Sigmoid colon (tissue), 7 donors: ENCODE results near the gene CAPN10. TPM values are rescaled to one million over a fixed set of nuclear protein-coding genes. Genes with fewer than 3 reads are reported as not detected.

Experiments used
- DNase-seq: peaks from one replicate; pipeline ENCODE4 v3.0.0-alpha.2; 2019
- H3K27ac ChIP-seq, 4 donors: fragments of 200-600 bp; sonication (generic); one replicate each; pipeline ENCODE4 v1.5.1; 2016 to 2019; ENCODE audit warnings: mild to moderate bottlenecking in 1 of 4
- H3K27me3 ChIP-seq, 3 donors: fragments of 200-600 bp; sonication (generic); one replicate each; pipeline ENCODE4 v1.5.1; 2019; ENCODE audit warnings: mild to moderate bottlenecking in 1 of 3
- H3K36me3 ChIP-seq, 4 donors: fragments of 200-600 bp; sonication (generic); one replicate each; pipeline ENCODE4 v1.5.1; 2016 to 2019
- H3K4me1 ChIP-seq, 4 donors: fragments of 200-600 bp; sonication (generic); one replicate each; pipeline ENCODE4 v1.5.1; 2017 to 2019
- H3K4me3 ChIP-seq, 4 donors: fragments of 200-600 bp; sonication (generic); one replicate each; pipeline ENCODE4 v1.5.1; 2017 to 2019; ENCODE audit warnings: mild to moderate bottlenecking in 2 of 4, moderate library complexity in 1 of 4
- H3K9me3 ChIP-seq, 4 donors: fragments of 200-600 bp in 3 of 4; sonication (generic) in 3 of 4; one replicate each; pipeline versions ENCODE4 v1.5.1 to v1.6.1; 2013 to 2019
- EP300 ChIP-seq, 4 donors: sonication (generic); formaldehyde crosslinking; IDR thresholded peaks; one replicate each; pipeline ENCODE4 v1.6.1; 2017; ENCODE audit warnings: antibody characterized with exemption in 4 of 4
- POLR2A ChIP-seq, 2 donors: fragments of 450-650 bp; IDR thresholded peaks; one replicate each; pipeline ENCODE4 v1.6.1; 2016; ENCODE audit warnings: antibody characterized with exemption in 2 of 2, mild to moderate bottlenecking in 2 of 2, moderate library complexity in 2 of 2
- POLR2AphosphoS5 ChIP-seq, 4 donors: sonication (generic); formaldehyde crosslinking; IDR thresholded peaks; one replicate each; pipeline ENCODE4 v1.6.1; 2017; ENCODE audit warnings: antibody characterized with exemption in 4 of 4
- WGBS, 2 donors: extraction: QIAGEN DNeasy Blood & Tissue Kit; methylation state at CpG; one replicate each; pipeline ENCODE4 v1.1.7; 2013; 5-methylcytosine and 5-hydroxymethylcytosine counted together
- intact Hi-C: fragments of 100-400 bp; cut with DNase I; formaldehyde crosslinking; loops from one replicate; pipeline ENCODE4 v1.15.1; 2023
- polyA plus RNA-seq, 3 donors: library from polyadenylated mRNA; stranded (reverse); fragments of 200-250 nt; gene quantifications; one replicate each; pipeline ENCODE4 v1.2.3, GENCODE V29; 2013
- total RNA-seq, 4 donors: library from RNA; depleted of rRNA; stranded (reverse); fragments of >200 nt; gene quantifications; one replicate each; pipeline ENCODE4 v1.1.0, GENCODE V29; 2016
- TF ChIP-seq, protein P1 (sequence below), 4 experiments: fragments of 450-650 bp in 3 of 4; fragments of 200-600 bp in 1 of 4; IDR thresholded peaks; one replicate each; pipeline ENCODE4 v1.5.1; 2016 to 2019; ENCODE audit warnings: antibody characterized with exemption in 4 of 4, mild to moderate bottlenecking in 3 of 4, moderate library complexity in 2 of 4
- donor health status: healthy with polysubstance abuse.
- donor health status: Bipolar disorder and iron deficiency.
- donor health status: healthy.

Gene CAPN10
- total and polyA plus RNA-seq, 7 donors, result 10.5 to 33.0 (median 16.4) TPM

- Histone ChIP-seq H3K9me3 (no peaks in the 10 kb centered on the region), H3K27me3 (peaks cover 0 to 76% (median 35%) of the 10 kb centered on the region in 3 donors), H3K27ac (no peak overlapping the region), H3K36me3 (no peaks in the 10 kb centered on the region), H3K4me1 (no peaks in the 10 kb centered on the region), H3K4me3 (no peak overlapping the region)
- intact Hi-C loops, result no loop called here
- TF ChIP-seq EP300 (IDR thresholded peaks at IDR 0.05), result no peak
- TF ChIP-seq, protein P1, sequence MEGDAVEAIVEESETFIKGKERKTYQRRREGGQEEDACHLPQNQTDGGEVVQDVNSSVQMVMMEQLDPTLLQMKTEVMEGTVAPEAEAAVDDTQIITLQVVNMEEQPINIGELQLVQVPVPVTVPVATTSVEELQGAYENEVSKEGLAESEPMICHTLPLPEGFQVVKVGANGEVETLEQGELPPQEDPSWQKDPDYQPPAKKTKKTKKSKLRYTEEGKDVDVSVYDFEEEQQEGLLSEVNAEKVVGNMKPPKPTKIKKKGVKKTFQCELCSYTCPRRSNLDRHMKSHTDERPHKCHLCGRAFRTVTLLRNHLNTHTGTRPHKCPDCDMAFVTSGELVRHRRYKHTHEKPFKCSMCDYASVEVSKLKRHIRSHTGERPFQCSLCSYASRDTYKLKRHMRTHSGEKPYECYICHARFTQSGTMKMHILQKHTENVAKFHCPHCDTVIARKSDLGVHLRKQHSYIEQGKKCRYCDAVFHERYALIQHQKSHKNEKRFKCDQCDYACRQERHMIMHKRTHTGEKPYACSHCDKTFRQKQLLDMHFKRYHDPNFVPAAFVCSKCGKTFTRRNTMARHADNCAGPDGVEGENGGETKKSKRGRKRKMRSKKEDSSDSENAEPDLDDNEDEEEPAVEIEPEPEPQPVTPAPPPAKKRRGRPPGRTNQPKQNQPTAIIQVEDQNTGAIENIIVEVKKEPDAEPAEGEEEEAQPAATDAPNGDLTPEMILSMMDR (IDR thresholded peaks at IDR 0.05), result no peak
- TF ChIP-seq POLR2AphosphoS5 (IDR thresholded peaks at IDR 0.05), result no peak
- TF ChIP-seq POLR2A (IDR thresholded peaks at IDR 0.05), result no peak
- 66 to 73% methylated on average over 14 of the region's 14 CpGs for WGBS, 2 donors
- DNase-seq, result peak; percentile 54
Measured at GRCh38 chr2:240644171-240644651, 57.7 kb downstream of the CAPN10 start.

DNA sequence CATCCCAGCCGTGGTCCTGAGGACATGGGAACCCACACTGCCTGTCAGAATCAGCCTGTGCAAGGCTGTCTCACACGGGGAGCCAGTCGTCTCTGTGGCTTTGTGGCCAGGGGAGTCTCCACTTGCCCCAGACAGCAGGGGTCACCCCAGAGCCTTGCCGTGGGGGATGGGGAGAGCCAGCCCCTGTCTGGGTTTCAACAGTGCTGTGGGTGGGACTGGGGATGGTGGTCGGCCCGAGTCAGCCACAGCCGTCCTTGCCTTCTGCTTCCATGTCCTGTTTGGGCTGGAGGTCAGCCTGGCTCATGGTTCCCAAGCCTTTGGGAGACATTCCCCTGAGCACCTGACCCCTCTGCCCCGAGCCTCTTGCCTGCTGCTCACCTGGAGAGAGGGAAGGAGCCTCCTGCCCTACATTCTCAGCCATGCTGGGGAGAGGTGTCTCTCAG, 58.3 kb downstream of the CAPN10 start:
- no peak for DNase-seq
- H3K4me1 ChIP-seq, result no peaks in the 10 kb centered on the region
- peaks cover 0 to 74% (median 35%) of the 10 kb centered on the region in 3 donors for H3K27me3 ChIP-seq
- 51 to 61% methylated on average over 8 of the region's 8 CpGs for WGBS, 2 donors
- no peak overlapping the region for H3K4me3 ChIP-seq
- TF ChIP-seq, protein P1 (IDR thresholded peaks at IDR 0.05), result no peak
- no peak for TF ChIP-seq POLR2AphosphoS5 (IDR thresholded peaks at IDR 0.05)
- TF ChIP-seq EP300 (IDR thresholded peaks at IDR 0.05), result no peak
- no peak for TF ChIP-seq POLR2A (IDR thresholded peaks at IDR 0.05)
- no peaks in the 10 kb centered on the region for H3K36me3 ChIP-seq
- intact Hi-C loops, result no loop called here
- no peaks in the 10 kb centered on the region for H3K9me3 ChIP-seq
- H3K27ac ChIP-seq, result no peak overlapping the region

DNA sequence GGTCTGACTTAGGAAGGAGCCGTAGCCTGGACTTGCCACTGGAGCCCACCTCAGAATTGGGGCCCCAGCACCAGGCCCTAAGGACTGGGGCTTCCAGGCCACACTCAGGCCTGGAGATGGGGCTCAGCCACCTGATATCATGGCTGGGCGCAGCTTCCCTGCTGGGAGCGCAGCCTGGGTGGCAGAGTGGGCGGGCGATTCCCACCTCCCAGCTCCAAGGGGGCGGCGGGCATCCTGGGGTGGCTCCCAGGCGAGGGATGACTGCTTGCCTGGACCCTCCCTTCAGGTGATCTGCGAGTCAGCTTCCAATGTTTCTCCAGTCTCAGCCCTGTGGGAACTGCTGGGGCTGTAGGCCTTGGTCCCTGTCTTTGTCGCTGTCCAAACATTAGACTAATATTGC, 58.8 kb downstream of the CAPN10 start:
- Histone ChIP-seq H3K27ac (no peak overlapping the region), H3K9me3 (no peaks in the 10 kb centered on the region), H3K36me3 (no peaks in the 10 kb centered on the region), H3K4me3 (no peak overlapping the region), H3K27me3 (peaks cover 0 to 77% (median 35%) of the 10 kb centered on the region in 3 donors), H3K4me1 (no peaks in the 10 kb centered on the region)
- 89% methylated on average over 10 of the region's 10 CpGs for WGBS, 2 donors
- intact Hi-C loops, result no loop called here
- no peak for TF ChIP-seq EP300 (IDR thresholded peaks at IDR 0.05)
- TF ChIP-seq POLR2AphosphoS5 (IDR thresholded peaks at IDR 0.05), result no peak
- TF ChIP-seq POLR2A (IDR thresholded peaks at IDR 0.05), result no peak
- TF ChIP-seq, protein P1 (IDR thresholded peaks at IDR 0.05), result no peak
- peak; percentile 47 for DNase-seq

DNA sequence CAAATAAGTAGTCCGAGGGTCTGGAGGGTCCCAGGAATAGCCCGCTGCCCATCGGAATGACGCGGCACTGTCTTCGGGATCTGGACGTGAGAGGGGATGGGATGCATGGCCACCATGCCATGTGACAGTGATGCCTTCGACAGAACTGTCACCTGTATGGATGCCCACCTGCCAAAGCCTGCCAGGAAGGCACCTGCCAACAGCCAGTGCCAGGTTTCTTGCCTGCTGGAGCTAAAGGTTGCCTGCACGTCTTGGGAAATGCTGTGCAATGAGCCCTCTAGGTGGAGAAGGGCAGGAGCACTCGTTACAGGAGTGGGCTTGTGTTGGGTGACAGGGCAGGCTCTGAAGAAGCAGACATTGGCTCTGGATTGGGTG, 59.3 kb downstream of the CAPN10 start:
- H3K4me1 ChIP-seq, result no peaks in the 10 kb centered on the region
- TF ChIP-seq, protein P1 (IDR thresholded peaks at IDR 0.05), result no peak
- TF ChIP-seq POLR2AphosphoS5 (IDR thresholded peaks at IDR 0.05) (no peak), EP300 (IDR thresholded peaks at IDR 0.05) (no peak), POLR2A (IDR thresholded peaks at IDR 0.05) (no peak)
- no peak overlapping the region for H3K4me3 ChIP-seq
- H3K36me3 ChIP-seq, result no peaks in the 10 kb centered on the region
- no peaks in the 10 kb centered on the region for H3K9me3 ChIP-seq
- peaks cover 0 to 81% (median 35%) of the 10 kb centered on the region in 3 donors for H3K27me3 ChIP-seq
- intact Hi-C loops, result no loop called here
- H3K27ac ChIP-seq, result no peak overlapping the region
- peak; percentile 42 for DNase-seq
- WGBS, 2 donors, result 77 to 91% methylated on average over 10 of the region's 10 CpGs
